HEK293 (cell line): Measurements from ENCODE around the gene SURF4.

Source experiments
- KLF9 ChIP-seq: fragments of 450-650 bp; formaldehyde crosslinking; IDR thresholded peaks from 2 replicates; pipeline ENCODE4 v1.5.1; 2016; ENCODE audit warnings: missing biosample characterization, missing genetic modification characterization, low read depth
- MZF1 ChIP-seq: fragments of 450-650 bp; formaldehyde crosslinking; IDR thresholded peaks from 2 replicates; pipeline ENCODE4 v1.5.1; 2017; ENCODE audit warnings: missing biosample characterization, missing genetic modification characterization, borderline replicate concordance
- SCRT1 ChIP-seq: fragments of 450-650 bp; formaldehyde crosslinking; IDR thresholded peaks from 2 replicates; pipeline ENCODE4 v1.5.1; 2016; ENCODE audit warnings: missing biosample characterization, missing genetic modification characterization, borderline replicate concordance
- ZBTB21 ChIP-seq: fragments of 450-650 bp; formaldehyde crosslinking; IDR thresholded peaks from 2 replicates; pipeline ENCODE4 v1.5.1; 2017; ENCODE audit warnings: missing biosample characterization, missing genetic modification characterization
- ZFP69B ChIP-seq: fragments of 450-650 bp; formaldehyde crosslinking; IDR thresholded peaks from 2 replicates; pipeline ENCODE4 v1.5.1; 2016; ENCODE audit warnings: missing biosample characterization, missing genetic modification characterization
- ZNF10 ChIP-seq: fragments of 450-650 bp; formaldehyde crosslinking; IDR thresholded peaks from 2 replicates; pipeline ENCODE4 v1.5.1; 2017; ENCODE audit warnings: missing biosample characterization, missing genetic modification characterization
- ZNF133 ChIP-seq: fragments of 450-650 bp; formaldehyde crosslinking; IDR thresholded peaks from 2 replicates; pipeline ENCODE4 v1.5.1; 2016; ENCODE audit warnings: missing biosample characterization, missing genetic modification characterization
- ZNF184 ChIP-seq: fragments of 450-650 bp; IDR thresholded peaks from 2 replicates; pipeline ENCODE4 v1.5.1; 2018; ENCODE audit warnings: missing biosample characterization, mild to moderate bottlenecking, missing genetic modification characterization
- ZNF366 ChIP-seq: fragments of 450-650 bp; formaldehyde crosslinking; conservative IDR thresholded peaks from 2 replicates; pipeline ENCODE4 v1.5.1; 2016; ENCODE audit warnings: missing biosample characterization, missing genetic modification characterization
- ZNF416 ChIP-seq: fragments of 450-650 bp; formaldehyde crosslinking; IDR thresholded peaks from 2 replicates; pipeline ENCODE4 v1.5.1; 2016; ENCODE audit warnings: missing biosample characterization, missing genetic modification characterization
- ZNF473 ChIP-seq: fragments of 450-650 bp; formaldehyde crosslinking; IDR thresholded peaks from 2 replicates; pipeline ENCODE4 v1.5.1; 2017; ENCODE audit warnings: missing biosample characterization, missing genetic modification characterization
- ZNF560 ChIP-seq: fragments of 450-650 bp; formaldehyde crosslinking; IDR thresholded peaks from 2 replicates; pipeline ENCODE4 v1.5.1; 2017; ENCODE audit warnings: missing biosample characterization, missing genetic modification characterization, borderline replicate concordance
- ZNF561 ChIP-seq: fragments of 450-650 bp; IDR thresholded peaks from 2 replicates; pipeline ENCODE4 v1.5.1; 2018; ENCODE audit warnings: missing biosample characterization, missing genetic modification characterization, borderline replicate concordance
- ZNF596 ChIP-seq: fragments of 450-650 bp; IDR thresholded peaks from 2 replicates; pipeline ENCODE4 v1.5.0; 2018; ENCODE audit warnings: missing biosample characterization, mild to moderate bottlenecking, missing genetic modification characterization, moderate library complexity
- ZNF660 ChIP-seq: fragments of 450-650 bp; IDR thresholded peaks from 2 replicates; pipeline ENCODE4 v1.5.1; 2018; ENCODE audit warnings: missing biosample characterization, mild to moderate bottlenecking, missing genetic modification characterization
- ZNF747 ChIP-seq: fragments of 450-650 bp; formaldehyde crosslinking; IDR thresholded peaks from 2 replicates; pipeline ENCODE4 v1.5.1; 2016; ENCODE audit warnings: missing biosample characterization, missing genetic modification characterization
- TF ChIP-seq, protein P1 (sequence below): fragments of 450-650 bp; formaldehyde crosslinking; IDR thresholded peaks from 2 replicates; pipeline ENCODE4 v1.5.1; 2017; ENCODE audit warnings: missing biosample characterization, missing genetic modification characterization
- TF ChIP-seq, protein P2 (sequence below): fragments of 450-650 bp; formaldehyde crosslinking; IDR thresholded peaks from 2 replicates; pipeline ENCODE4 v1.5.1; 2016; ENCODE audit warnings: missing biosample characterization, missing genetic modification characterization
- TF ChIP-seq, protein P3 (sequence below): fragments of 450-650 bp; formaldehyde crosslinking; IDR thresholded peaks from 2 replicates; pipeline ENCODE4 v1.5.1; 2016; ENCODE audit warnings: missing biosample characterization, missing genetic modification characterization
- TF ChIP-seq, protein P4 (sequence below): fragments of 450-650 bp; formaldehyde crosslinking; IDR thresholded peaks from 2 replicates; pipeline ENCODE4 v1.5.1; 2016; ENCODE audit warnings: missing biosample characterization, missing genetic modification characterization
- TF ChIP-seq, protein P5 (sequence below): fragments of 450-650 bp; formaldehyde crosslinking; IDR thresholded peaks from 2 replicates; pipeline ENCODE4 v1.5.1; 2016; ENCODE audit warnings: missing biosample characterization, missing genetic modification characterization
- TF ChIP-seq, protein P6 (sequence below): fragments of 450-650 bp; formaldehyde crosslinking; conservative IDR thresholded peaks from 2 replicates; pipeline ENCODE4 v1.5.1; 2016; ENCODE audit warnings: low read depth, missing biosample characterization, missing genetic modification characterization
- TF ChIP-seq, protein P7 (sequence below): fragments of 450-650 bp; formaldehyde crosslinking; IDR thresholded peaks from 2 replicates; pipeline ENCODE4; 2016; ENCODE audit warnings: missing biosample characterization, missing genetic modification characterization
- TF ChIP-seq, protein P8 (sequence below): fragments of 450-650 bp; formaldehyde crosslinking; IDR thresholded peaks from 2 replicates; pipeline ENCODE4 v1.5.1; 2016; ENCODE audit warnings: missing biosample characterization, missing genetic modification characterization

The SURF4 gene

DNA sequence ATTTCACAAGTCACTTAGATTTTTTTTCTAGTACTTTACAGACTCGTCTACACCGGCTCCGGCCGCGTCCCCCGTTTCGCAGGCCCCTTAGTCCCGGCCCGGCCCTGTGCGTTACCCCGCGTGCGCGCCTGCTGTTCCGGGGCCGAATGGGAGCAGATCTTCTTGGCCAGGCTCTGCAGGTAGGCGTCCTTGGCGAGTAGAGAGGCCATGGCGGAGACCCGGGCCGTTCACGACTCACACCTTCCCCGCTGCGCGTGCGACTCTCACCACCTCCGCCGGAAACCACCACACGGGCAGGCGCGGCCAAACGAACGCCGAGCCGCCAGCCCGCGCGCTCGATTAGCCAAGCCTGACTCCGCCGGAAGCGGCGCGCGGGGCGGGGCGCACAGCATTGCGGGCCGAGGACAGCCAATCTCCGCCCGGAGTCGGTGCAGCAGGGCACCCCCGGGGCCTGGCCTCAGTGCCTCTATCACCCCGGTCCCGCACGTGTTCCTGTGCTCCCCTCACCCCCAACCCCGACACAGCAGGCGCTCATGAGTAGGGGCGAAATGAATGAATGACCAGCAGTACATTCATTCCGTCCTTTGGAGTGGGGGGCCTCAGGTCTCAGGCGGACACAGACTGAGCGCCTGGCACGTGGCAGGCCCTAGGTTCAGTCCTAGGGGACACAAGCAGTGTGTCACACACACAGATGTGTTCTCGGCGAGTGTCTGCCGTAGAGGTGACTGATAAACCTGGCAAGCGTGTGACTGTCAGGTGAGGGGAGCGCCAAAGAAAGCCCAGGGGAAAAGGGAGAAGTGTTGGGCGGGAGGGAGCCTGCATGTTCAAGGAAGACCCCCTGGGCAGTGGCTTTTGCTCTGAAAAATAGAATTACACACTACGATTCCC lies 39.7 kb downstream of the SURF4 start, which contains the start of gene SURF6 (continued):
- TF ChIP-seq, protein P1, sequence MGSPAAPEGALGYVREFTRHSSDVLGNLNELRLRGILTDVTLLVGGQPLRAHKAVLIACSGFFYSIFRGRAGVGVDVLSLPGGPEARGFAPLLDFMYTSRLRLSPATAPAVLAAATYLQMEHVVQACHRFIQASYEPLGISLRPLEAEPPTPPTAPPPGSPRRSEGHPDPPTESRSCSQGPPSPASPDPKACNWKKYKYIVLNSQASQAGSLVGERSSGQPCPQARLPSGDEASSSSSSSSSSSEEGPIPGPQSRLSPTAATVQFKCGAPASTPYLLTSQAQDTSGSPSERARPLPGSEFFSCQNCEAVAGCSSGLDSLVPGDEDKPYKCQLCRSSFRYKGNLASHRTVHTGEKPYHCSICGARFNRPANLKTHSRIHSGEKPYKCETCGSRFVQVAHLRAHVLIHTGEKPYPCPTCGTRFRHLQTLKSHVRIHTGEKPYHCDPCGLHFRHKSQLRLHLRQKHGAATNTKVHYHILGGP (tag by site-specific recombination) = no peak
- TF ChIP-seq ZNF473 (tag by site-specific recombination) (no peak), KLF9 (tag by site-specific recombination) (peak; percentile 80), ZNF560 (no peak), ZNF660 (tag by site-specific recombination) (peak; percentile 95), ZNF184 (tag by site-specific recombination) (no peak; the same call in 1 of the 2 replicates), ZNF133 (tag by site-specific recombination) (no peak), SCRT1 (no peak), ZNF561 (tag by site-specific recombination) (peak; percentile 94), ZNF366 (tag by site-specific recombination) (peak; percentile 83), ZNF596 (tag by site-specific recombination) (no peak), MZF1 (tag by site-specific recombination) (no peak), ZNF747 (tag by site-specific recombination) (no peak), ZFP69B (tag by site-specific recombination) (peak; percentile 88), ZNF416 (tag by site-specific recombination) (no peak), ZBTB21 (no peak), ZNF10 (tag by site-specific recombination) (peak; percentile 11; the same call in 1 of the 2 replicates)
- TF ChIP-seq, protein P2, sequence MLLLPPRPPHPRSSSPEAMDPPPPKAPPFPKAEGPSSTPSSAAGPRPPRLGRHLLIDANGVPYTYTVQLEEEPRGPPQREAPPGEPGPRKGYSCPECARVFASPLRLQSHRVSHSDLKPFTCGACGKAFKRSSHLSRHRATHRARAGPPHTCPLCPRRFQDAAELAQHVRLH (tag by site-specific recombination) = peak; percentile 89
- TF ChIP-seq, protein P3, sequence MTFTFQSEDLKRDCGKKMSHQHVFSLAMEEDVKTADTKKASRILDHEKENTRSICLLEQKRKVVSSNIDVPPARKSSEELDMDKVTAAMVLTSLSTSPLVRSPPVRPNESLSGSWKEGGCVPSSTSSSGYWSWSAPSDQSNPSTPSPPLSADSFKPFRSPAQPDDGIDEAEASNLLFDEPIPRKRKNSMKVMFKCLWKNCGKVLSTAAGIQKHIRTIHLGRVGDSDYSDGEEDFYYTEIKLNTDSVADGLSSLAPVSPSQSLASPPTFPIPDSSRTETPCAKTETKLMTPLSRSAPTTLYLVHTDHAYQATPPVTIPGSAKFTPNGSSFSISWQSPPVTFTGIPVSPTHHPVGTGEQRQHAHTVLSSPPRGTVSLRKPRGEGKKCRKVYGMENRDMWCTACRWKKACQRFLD (tag by site-specific recombination) = no peak
- TF ChIP-seq, protein P4, sequence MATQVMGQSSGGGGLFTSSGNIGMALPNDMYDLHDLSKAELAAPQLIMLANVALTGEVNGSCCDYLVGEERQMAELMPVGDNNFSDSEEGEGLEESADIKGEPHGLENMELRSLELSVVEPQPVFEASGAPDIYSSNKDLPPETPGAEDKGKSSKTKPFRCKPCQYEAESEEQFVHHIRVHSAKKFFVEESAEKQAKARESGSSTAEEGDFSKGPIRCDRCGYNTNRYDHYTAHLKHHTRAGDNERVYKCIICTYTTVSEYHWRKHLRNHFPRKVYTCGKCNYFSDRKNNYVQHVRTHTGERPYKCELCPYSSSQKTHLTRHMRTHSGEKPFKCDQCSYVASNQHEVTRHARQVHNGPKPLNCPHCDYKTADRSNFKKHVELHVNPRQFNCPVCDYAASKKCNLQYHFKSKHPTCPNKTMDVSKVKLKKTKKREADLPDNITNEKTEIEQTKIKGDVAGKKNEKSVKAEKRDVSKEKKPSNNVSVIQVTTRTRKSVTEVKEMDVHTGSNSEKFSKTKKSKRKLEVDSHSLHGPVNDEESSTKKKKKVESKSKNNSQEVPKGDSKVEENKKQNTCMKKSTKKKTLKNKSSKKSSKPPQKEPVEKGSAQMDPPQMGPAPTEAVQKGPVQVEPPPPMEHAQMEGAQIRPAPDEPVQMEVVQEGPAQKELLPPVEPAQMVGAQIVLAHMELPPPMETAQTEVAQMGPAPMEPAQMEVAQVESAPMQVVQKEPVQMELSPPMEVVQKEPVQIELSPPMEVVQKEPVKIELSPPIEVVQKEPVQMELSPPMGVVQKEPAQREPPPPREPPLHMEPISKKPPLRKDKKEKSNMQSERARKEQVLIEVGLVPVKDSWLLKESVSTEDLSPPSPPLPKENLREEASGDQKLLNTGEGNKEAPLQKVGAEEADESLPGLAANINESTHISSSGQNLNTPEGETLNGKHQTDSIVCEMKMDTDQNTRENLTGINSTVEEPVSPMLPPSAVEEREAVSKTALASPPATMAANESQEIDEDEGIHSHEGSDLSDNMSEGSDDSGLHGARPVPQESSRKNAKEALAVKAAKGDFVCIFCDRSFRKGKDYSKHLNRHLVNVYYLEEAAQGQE = no peak; the same call in none of the 2 replicates
- TF ChIP-seq, protein P5, sequence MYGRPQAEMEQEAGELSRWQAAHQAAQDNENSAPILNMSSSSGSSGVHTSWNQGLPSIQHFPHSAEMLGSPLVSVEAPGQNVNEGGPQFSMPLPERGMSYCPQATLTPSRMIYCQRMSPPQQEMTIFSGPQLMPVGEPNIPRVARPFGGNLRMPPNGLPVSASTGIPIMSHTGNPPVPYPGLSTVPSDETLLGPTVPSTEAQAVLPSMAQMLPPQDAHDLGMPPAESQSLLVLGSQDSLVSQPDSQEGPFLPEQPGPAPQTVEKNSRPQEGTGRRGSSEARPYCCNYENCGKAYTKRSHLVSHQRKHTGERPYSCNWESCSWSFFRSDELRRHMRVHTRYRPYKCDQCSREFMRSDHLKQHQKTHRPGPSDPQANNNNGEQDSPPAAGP (tag by site-specific recombination) = peak; percentile 97
- TF ChIP-seq, protein P6, sequence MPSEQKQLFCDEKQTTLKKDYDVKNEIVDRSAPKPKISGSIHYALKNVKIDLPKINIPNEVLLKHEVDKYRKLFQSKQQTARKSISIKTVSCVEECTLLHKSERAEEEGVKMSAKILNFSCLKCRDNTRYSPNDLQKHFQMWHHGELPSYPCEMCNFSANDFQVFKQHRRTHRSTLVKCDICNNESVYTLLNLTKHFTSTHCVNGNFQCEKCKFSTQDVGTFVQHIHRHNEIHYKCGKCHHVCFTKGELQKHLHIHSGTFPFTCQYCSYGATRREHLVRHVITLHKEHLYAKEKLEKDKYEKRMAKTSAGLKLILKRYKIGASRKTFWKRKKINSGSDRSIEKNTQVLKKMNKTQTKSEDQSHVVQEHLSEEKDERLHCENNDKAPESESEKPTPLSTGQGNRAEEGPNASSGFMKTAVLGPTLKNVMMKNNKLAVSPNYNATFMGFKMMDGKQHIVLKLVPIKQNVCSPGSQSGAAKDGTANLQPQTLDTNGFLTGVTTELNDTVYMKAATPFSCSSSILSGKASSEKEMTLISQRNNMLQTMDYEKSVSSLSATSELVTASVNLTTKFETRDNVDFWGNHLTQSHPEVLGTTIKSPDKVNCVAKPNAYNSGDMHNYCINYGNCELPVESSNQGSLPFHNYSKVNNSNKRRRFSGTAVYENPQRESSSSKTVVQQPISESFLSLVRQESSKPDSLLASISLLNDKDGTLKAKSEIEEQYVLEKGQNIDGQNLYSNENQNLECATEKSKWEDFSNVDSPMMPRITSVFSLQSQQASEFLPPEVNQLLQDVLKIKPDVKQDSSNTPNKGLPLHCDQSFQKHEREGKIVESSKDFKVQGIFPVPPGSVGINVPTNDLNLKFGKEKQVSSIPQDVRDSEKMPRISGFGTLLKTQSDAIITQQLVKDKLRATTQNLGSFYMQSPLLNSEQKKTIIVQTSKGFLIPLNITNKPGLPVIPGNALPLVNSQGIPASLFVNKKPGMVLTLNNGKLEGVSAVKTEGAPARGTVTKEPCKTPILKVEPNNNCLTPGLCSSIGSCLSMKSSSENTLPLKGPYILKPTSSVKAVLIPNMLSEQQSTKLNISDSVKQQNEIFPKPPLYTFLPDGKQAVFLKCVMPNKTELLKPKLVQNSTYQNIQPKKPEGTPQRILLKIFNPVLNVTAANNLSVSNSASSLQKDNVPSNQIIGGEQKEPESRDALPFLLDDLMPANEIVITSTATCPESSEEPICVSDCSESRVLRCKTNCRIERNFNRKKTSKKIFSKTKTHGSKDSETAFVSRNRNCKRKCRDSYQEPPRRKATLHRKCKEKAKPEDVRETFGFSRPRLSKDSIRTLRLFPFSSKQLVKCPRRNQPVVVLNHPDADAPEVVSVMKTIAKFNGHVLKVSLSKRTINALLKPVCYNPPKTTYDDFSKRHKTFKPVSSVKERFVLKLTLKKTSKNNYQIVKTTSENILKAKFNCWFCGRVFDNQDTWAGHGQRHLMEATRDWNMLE (tag by site-specific recombination) = peak; percentile 99
- TF ChIP-seq, protein P7, sequence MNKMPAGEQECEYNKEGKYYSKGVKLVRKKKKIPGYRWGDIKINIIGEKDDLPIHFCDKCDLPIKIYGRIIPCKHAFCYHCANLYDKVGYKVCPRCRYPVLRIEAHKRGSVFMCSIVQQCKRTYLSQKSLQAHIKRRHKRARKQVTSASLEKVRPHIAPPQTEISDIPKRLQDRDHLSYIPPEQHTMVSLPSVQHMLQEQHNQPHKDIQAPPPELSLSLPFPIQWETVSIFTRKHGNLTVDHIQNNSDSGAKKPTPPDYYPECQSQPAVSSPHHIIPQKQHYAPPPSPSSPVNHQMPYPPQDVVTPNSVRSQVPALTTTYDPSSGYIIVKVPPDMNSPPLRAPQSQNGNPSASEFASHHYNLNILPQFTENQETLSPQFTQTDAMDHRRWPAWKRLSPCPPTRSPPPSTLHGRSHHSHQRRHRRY (tag by site-specific recombination) = no peak
- TF ChIP-seq, protein P8, sequence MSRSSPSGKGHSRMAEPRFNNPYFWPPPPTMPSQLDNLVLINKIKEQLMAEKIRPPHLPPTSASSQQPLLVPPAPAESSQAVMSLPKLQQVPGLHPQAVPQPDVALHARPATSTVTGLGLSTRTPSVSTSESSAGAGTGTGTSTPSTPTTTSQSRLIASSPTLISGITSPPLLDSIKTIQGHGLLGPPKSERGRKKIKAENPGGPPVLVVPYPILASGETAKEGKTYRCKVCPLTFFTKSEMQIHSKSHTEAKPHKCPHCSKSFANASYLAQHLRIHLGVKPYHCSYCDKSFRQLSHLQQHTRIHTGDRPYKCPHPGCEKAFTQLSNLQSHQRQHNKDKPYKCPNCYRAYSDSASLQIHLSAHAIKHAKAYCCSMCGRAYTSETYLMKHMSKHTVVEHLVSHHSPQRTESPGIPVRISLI (tag by site-specific recombination) = no peak; the same call in 1 of the 2 replicates
